ENCODE results near the gene CDC42BPB.
"Not testable (repeated sequence)": the region's sequence is repeated elsewhere in the genome, so short reads cannot be mapped to it uniquely, and the experiment has no call there.

CDC42BPB gene

DNA sequence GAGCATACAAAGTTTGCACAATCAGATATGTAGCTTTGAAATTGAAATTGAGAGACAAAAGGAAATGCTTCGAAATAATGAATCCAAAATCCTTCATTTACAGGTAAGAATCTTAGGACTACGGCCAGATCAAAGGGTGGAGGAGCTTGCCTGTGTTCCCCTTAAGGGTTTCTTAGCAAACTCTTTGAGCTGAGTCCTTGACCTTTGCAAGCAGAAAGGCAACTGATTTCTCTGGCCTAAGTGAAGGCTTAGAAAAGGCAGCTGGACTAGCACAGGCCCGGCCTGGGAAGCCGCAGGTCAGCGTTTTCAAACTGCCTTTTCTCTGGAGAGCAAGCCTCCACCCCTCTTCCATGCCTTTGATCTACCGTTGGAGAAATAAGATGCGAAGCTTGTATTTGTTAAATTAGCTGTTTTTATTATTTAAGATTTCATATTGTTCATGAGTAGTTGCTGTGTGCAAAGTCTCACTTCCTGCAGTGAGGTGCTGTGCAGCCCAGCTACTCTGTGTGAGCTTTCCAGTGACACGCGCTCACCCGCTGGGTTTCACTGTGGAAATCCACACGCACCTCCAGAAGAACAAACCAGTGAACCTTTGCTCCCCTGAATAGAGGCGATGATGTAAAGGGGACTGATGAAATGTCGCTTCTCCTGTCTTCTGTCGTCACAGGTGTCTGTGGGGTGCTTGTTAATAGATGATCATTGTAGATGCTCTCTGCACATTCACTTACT is 159.9 kb downstream of the CDC42BPB start:
- no peak for DNase-seq

DNA sequence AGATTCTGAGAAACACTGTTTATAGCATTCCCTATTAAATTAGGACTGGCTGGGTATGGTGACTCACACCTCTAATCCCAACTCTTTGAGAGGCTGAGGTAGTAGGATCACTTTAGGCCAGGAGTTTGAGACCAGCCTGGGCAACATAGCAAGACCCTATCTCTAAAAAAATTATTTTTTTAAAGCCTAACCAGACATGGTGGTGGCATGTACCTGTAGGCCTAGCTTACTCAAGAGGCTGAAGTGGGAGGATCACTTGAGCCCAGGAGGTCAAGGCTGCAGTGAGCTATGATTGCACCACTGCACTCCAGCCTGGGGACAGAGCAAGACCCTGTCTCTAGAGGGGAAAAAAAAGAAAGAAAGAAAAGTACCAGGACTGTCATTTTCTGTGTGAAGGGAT is 160.6 kb downstream of the CDC42BPB start:
- not testable (repeated sequence) for DNase-seq

DNA sequence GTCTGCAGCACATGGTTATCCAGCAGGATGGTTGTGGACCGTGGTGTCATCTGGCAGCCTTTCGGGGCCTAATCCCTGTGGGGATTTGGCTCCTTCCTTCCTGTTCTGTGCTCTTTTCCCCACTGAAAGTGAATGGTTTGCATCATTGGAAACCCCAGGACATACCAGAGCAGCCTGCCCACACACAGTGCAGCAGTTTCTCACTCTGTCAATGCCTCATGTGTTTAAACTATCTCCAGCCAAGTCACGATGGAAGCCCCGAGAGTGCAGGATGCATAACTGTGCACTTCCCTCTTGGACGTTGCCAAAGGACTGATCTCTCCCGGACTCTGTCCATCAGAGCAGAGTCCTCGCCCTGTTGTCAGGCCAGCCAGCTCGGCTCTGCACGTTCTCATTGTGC is 163.9 kb downstream of the CDC42BPB start:
- DNase-seq, result no peak

DNA sequence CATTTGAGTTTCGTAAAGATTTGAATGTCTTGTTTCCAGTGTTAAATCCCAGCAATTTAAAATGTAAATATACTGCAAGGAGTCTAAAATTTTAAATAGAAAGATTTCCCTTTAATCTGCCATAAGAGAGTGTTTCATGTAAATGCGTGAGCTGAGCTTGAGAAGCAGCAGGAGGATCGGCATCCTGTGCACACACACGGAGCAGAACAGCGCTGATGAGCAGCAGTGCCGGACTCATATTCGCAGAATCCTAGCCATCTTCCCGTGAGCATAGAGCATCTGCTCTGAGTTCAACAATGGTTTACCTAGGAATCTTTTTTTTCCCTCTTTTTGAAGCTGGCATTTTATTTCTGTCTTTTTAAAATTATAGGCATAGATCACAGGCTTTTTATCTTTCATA is 164.7 kb downstream of the CDC42BPB start:
- DNase-seq, result no peak

DNA sequence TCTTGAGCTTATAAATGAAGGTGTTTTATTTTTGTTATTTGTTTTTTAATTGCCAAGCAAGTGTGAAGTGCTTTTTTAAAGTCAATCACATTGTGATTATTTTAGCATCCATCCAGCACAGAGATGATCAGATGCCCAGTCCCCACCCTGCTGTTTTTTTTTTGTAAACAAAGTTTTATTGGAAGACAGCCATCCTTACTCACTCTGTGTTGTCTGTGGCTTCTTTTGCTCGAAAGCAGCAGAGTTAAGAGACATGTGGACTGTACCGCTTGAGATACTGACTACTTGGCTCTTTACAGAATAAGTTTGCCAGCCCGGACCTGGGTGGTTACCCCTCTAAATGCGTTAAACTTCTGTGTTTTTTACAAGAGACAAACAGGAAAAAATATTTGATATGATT is 165.8 kb downstream of the CDC42BPB start:
- no peak for DNase-seq

DNA sequence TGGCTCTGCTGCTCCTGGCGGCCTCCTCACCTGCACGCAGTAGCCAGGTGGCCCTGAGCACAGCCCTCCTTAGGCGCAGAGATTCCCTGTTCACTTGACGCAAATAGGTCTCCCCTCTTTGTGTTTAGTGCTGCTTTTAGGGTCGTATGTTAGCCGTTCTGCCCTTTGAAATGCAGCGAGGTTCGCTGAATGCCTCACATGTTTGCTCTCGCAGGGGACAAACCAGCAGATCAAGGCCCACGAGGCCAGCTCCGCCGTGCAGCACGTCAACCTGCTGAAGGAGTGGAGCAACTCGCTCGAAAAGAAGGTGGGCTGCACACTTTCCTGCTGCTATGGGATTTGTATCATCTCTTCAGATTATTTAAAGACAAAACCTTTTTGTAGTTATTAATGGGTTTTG is 166.2 kb downstream of the CDC42BPB start:
- no peak for DNase-seq

DNA sequence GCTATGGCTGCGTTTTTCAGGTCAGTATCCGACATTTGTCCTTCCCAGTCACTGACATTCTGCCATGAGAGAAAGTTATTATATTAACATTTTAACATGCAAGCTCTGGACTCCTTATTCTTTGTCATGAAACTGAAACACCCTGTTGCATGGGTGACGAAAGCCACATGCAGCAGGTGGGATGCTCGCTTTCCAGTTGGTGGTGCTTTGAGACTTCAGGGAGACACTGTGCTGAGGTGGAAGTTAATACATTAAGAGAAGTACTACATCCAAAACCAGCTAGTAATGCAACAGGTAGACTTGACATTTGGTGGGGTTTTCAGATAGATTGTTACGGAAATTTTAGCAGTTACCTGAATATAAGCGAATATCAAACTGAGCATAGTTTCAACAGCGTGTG is 167.7 kb downstream of the CDC42BPB start:
- DNase-seq, result no peak

DNA sequence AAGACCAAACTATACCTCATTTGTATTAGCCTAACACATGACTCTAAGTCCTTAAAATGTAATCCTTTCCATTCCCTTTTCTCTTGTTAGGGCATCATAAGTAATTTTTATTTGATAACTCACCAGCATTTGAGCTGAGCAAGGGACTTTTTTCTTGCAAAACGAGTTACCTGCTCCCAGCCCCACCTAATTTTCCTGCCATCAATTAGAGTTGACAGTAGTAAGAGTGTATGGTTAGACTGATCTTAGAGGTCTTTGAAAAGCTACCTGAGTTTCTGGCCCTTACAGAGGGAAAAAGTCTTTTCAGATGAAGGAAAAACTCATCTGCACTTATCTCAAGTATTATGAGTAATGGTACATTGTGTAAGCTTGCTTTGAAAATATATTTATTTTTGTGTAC is 168.6 kb downstream of the CDC42BPB start:
- no peak for DNase-seq

DNA sequence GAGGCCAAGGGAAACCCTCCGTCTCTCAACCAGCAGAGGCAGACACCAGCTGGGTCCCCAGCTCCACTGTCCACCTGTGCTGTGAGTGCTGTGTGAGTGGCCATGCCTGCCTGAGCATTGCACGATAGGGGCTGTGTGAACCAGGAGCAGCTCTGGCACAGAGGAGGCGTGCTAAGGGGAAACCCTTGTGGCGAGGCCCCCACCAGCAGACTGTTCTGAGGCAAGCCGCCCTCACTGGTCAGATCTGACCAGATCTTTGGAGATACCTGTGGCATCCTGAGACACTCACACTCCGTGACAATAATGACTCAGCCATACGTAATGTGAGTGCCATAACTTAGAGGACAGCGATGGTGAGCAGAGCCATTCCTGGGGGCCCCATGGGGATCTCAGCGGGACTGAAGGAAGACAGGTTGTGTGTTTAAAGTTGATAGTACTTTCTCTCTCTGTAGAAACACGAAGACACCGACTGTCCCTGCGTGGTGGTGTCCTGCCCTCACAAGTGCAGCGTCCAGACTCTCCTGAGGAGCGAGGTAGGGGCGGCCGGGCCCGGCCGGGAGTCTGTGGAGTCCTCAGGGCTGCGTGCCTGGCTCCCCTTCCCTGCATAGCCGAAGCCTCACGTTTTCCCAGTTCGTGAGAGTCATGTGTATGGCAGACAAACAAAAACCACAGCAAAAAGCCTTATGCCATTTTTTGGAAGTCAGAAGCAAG is 171.5 kb downstream of the CDC42BPB start:
- DNase-seq, result no peak

DNA sequence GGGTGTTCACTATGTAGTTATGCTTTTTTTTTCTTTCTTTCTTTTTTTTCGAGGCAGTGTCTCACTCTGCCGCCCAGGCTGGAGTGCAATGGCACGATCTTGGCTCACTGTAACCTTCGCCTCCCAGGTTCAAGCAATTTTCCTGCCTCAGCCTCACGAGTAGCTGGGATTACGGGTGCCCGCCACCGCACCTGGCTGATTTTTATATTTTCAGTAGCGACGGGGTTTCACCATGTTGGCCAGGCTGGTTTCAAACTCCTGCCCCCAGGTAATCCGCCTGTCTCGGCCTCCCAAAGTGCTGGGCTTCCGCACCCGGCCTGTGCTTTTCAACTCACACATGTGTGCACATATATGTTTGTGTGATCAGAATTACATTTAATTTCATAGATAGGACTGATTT is 173.8 kb downstream of the CDC42BPB start:
- no peak for DNase-seq

DNA sequence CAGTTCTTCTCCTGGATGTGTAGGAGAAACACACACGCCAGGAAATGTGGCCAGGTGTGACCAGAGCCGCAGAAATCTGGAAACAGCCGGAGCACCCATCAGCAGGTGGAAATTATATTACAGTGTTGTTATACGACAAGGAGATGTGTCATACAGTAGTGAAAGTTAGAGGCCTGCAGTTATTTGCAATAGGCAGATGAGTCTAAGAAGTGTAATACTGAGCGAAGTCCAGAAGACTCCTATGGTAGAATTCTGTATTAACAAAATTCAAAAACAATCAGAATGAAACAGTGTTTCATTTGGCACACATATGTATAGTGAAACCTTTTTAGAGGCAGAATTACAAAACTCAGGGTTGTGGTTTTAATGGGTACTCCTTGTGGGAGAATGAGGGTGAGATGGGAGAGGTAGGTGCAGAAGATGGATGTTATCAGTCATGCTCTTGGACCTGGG is 174.2 kb downstream of the CDC42BPB start:
- DNase-seq, result no peak
